K562 (cell line): Measurements from ENCODE around the gene METTL14. TPM values are rescaled to one million over a fixed set of nuclear protein-coding genes. Genes with fewer than 3 reads are reported as not detected.

Source experiments
- CBFA2T3 ChIP-seq: fragments of 450-650 bp; IDR thresholded peaks from 2 replicates; pipeline ENCODE4 v1.6.1; 2017
- CUX1 ChIP-seq: fragments of 200-800 bp; sonication (Bioruptor generic); IDR thresholded peaks from 2 replicates; pipeline ENCODE4 v1.6.1; 2016; ENCODE audit warnings: missing genetic modification characterization, missing compliant biosample characterization
- PCBP2 ChIP-seq: fragments of 200-400 bp; formaldehyde crosslinking; IDR thresholded peaks from 2 replicates; pipeline ENCODE4 v1.6.1; 2018; ENCODE audit warnings: low read length, low read depth, mild to moderate bottlenecking, moderate library complexity; ENCODE audit not compliant: poor library complexity, severe bottlenecking
- XRCC4 ChIP-seq: IDR thresholded peaks from one replicate; pipeline ENCODE4 v1.6.1; 2011; ENCODE audit not compliant: insufficient read depth, insufficient read length; ENCODE audit errors: extremely low read depth
- ZKSCAN1 ChIP-seq: fragments of 150-350 bp; IDR thresholded peaks from 2 replicates; pipeline ENCODE4 v1.6.1; 2016; ENCODE audit warnings: low read depth, low read length
- ZNF274 ChIP-seq: IDR thresholded peaks from 2 replicates; pipeline ENCODE4 v1.6.1; 2011; ENCODE audit warnings: low read depth, mild to moderate bottlenecking, low read length, moderate library complexity, borderline replicate concordance
- polyA plus RNA-seq, 8 experiments: library from polyadenylated mRNA; depleted of rRNA in 4 of 8; stranded (reverse) in 5 of 8; unstranded in 3 of 8; fragments of >200 nt; fragmentation: Nextera tagmentation in 2 of 8; fragmentation: Illumina TruSeq in 1 of 8; extraction: Ambion mirVana in 2 of 8; extraction: Trizol in 1 of 8; gene quantifications; 2 replicates each; pipeline versions ENCODE4 v1.2.1 to v1.2.3, GENCODE V29; 2011 to 2014; ENCODE audit warnings: inconsistent platforms in 1 of 8, missing spikeins in 1 of 8
- total RNA-seq, 7 experiments: library from RNA; depleted of rRNA in 6 of 7; stranded (reverse); fragments of >200 nt in 6 of 7; fragmentation: Illumina TruSeq in 2 of 7; extraction: Trizol in 2 of 7; gene quantifications; 2 replicates each; pipeline versions ENCODE4 v1.2.1 to v1.2.3, GENCODE V29; 2011 to 2021; ENCODE audit warnings: low replicate concordance in 1 of 7

METTL14 gene
- total and polyA plus RNA-seq, 9 of the 15 experiments (the other 6 are each of a cell fraction or from before 2014, with no cell fraction given), result 16.7 to 42.4 (median 27.7) TPM

- TF ChIP-seq CUX1 (CRISPR knock-in tag) (no peak), ZNF274 (no peak), XRCC4 (no peak), CBFA2T3 (peak; percentile 81), PCBP2 (no peak), ZKSCAN1 (0 out of 2 replicates have a peak, but pooled peaks have one; percentile 10)
Measured at GRCh38 chr4:118732591-118733330, 47.6 kb downstream of the METTL14 start (continued).
